Stimulated activated CD4-positive, alpha-beta T cell treated with anti-CD3 and anti-CD28 coated beads, Interleukin-15, amount 100 ng/mL, for 24 hours (primary cell): ENCODE data around the gene CTNND1.
A peak's percentile ranks its signal among the peaks of the same experiment; 100 is the strongest.
"Not testable (repeated sequence)": the region's sequence is repeated elsewhere in the genome, so short reads cannot be mapped to it uniquely, and the experiment has no call there.

Source experiments
- DNase-seq: peaks from one replicate; pipeline ENCODE4 v3.0.0-alpha.2; 2020

Gene CTNND1, protein sequence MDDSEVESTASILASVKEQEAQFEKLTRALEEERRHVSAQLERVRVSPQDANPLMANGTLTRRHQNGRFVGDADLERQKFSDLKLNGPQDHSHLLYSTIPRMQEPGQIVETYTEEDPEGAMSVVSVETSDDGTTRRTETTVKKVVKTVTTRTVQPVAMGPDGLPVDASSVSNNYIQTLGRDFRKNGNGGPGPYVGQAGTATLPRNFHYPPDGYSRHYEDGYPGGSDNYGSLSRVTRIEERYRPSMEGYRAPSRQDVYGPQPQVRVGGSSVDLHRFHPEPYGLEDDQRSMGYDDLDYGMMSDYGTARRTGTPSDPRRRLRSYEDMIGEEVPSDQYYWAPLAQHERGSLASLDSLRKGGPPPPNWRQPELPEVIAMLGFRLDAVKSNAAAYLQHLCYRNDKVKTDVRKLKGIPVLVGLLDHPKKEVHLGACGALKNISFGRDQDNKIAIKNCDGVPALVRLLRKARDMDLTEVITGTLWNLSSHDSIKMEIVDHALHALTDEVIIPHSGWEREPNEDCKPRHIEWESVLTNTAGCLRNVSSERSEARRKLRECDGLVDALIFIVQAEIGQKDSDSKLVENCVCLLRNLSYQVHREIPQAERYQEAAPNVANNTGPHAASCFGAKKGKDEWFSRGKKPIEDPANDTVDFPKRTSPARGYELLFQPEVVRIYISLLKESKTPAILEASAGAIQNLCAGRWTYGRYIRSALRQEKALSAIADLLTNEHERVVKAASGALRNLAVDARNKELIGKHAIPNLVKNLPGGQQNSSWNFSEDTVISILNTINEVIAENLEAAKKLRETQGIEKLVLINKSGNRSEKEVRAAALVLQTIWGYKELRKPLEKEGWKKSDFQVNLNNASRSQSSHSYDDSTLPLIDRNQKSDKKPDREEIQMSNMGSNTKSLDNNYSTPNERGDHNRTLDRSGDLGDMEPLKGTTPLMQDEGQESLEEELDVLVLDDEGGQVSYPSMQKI

DNA sequence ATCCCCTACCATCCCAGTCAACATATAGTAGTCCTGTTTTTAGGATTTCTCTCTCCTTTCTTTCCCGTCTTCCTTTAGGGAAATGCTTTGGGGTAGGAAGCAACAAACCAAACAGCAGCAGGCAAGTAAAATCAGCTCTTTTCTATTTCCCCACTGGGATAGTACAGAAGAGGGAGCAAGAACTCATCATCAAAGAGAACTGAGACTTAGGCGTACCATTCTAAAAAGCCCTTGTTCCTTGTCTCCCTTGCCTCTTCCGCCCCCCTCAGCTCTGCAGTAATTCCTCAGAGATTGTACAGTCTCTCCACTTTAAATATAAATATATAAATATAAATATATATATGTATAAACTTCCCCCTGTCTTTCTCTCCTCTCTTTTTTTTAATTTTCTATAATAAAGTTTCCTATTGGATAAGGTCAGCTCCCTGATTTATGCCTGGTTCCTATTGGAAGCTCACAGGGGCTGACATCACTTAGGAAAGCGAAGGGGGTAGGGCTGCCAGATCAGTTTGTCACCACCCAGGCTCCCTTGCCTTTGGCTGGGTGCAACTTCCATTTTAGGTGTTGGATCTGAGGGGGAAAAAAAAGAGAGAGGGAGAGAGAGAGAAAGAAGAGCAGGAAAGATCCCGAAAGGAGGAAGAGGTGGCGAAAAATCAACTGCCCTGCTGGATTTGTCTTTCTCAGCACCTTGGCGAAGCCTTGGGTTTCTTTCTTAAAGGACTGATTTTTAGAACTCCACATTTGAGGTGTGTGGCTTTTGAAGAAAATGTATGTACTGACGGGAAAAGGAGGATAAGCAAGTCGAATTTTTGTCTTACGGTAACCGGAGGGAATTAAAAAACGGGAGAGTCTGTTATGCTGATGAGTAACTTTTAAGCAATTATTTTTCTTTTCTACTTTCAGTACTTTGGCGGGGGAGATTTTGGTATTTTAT lies at the start of gene CTNND1:
Gene CTNND1, plus strand, starts transcription at position 502 of the 934 bp plus-strand sequence. CDS start 29,677 bp downstream, outside the sequence.
- no peak for DNase-seq

- DNase-seq: peak; percentile 93
Observed at GRCh38 chr11:57712256-57713150, 49.1 kb upstream of the CTNND1 start, which contains the start of gene TMX2. Gene TMX2 (plus strand): TSS chr11:57712593. CDS start chr11:57712619, 26 bp downstream.

- DNase-seq: no peak
Observed at GRCh38 chr11:57713835-57714234, 47.8 kb upstream of the CTNND1 start.

DNA sequence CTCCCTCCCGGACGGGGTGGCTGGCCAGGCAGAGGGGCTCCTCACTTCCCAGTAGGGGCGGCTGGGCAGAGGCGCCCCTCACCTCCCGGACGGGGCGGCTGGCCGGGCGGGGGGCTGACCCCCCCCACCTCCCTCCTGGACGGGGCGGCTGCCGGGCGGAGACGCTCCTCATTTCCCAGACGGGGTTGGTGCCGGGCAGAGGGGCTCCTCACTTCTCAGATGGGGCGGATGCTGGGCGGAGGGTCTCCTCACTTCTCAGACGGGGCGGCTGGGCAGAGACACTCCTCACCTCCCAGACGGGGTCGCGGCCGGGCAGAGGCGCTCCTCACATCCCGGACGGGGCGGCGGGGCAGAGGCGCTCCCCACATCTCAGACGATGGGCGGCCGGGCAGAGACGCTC lies 44.9 kb upstream of the CTNND1 start:
- DNase-seq: not testable (repeated sequence)

DNA sequence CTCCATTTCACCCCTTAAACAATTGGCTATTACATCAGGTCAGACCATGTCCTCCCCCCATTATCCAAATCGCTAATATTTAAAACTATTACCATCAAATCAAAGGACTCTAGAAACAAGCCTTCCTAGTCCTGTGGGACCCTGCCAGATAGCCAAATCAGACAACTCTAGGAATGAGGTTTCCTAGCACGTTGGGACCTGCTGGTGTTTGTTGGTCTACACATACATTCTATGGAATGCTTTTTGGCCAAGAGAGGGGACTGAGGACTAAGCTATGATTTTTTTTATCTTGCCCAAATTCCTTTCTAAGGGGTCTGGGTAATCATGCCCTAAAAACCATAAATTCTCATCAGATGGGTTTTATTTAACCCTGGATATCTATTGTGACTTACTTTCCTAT lies 34.4 kb upstream of the CTNND1 start:
- no peak for DNase-seq

DNA sequence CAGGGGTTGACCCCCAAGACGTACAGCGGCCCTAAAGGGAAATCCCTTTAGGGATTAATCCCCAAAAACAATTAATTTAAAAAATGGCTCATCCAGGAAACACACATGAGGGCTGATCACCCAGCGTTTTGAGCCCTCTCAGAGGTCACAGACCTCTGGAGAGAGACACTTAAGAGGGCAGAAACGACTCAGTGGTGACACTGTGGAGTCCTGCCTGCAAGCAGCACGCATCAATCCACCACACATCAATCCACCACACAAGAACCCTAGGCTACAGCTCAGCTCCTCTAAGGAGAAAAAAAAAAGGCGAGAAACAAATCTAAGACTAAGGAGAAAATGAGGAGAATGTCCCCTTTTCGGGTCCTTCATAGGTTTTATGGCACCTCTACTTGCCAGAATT lies 32.8 kb upstream of the CTNND1 start:
- no peak for DNase-seq

DNA sequence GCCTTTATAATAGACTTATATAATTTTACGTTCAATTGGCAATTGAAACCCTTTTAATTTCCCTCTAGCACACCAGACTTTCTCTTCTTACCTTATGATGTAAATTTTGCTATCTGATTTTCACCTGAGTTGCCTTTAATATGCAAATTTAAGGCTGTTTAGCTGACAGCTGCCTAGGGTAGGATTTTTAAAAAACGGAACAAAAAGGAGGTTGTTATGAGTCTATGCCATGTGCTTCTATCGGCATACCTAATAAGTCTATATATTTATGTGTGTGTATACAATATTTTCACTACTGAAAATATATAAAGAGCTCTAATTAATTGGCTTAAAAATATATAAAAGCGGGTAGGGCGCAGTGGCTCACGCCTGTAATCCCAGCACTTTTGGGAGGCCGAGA lies 32.1 kb upstream of the CTNND1 start:
- DNase-seq: no peak

GRCh38 chr11:57732661-57733060 lies 28.9 kb upstream of the CTNND1 start:
- DNase-seq: no peak

DNA sequence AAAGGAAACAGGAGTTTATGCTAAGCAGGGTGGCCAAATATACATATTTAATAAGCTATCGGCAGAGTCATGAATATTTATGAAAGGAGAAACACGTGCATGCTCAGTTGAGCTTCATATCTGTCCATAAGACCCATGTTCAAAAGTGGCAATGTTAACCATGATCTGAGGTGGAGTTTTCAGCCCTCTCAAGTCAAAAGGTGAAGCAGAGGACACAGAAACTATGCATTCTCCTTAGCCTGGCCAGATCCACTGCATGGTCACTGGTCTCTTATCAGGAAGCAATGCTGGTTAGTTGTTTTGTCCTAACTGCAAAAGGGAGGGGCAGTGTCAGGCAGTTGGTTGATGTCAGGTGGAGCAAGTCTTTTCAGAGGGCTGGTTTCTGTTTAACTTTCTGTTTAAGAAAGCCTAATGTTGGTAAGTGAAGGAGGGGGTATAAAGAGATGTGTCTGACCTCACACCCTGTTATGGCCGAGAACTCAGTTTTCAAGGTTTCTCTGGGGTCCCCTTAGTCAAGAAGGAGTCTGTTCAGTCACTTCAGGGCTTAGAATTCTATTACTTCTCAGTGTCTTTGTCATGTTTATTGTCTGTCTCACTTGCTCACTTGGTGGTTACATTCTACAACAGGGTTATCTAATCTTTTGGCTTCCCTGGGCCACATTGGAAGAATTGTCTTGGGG lies 25.8 kb upstream of the CTNND1 start:
- no peak for DNase-seq

DNA sequence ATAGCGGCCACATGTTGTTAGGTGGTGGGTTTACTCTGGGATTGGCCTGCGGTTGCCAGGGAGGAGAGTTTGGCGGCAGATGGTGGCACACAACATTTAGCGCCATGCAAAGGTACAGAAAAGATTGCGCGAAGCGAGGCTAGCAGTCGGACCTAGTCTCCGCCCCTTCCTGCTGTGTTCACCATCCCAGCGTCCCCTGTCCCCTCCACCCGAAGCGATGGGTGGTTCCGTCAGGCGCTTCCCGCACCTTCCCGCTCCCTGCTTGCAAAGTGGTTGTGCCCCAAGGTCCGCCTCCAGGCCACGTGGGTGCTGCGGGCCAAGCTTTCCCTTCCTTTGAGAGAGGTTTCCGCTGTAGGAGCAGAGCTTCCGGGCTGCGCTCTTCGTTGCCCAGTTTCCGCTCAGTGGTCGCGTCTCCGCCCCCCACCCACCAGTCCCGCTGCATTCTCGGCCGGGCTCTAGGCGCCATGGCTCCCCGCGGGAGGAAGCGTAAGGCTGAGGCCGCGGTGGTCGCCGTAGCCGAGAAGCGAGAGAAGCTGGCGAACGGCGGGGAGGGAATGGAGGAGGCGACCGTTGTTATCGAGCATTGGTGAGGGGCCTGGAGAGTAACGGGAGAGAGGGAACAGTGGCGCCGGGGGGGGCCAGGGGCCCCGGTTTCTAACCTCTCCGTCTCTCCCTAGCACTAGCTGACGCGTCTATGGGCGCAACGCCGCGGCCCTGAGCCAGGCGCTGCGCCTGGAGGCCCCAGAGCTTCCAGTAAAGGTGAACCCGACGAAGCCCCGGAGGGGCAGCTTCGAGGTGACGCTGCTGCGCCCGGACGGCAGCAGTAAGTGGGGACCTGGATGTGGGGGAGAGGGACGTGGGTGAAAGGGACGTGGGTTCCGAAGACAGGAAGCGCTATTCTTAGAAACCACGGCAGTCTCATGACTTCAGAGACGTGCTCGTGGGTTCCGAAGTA lies 20.2 kb upstream of the CTNND1 start, which contains the start of gene SELENOH:
Gene SELENOH, plus strand, starts transcription at position 360 of the 955 bp plus-strand sequence. Its CDS starts 105 bp downstream, at position 465.
- DNase-seq: peak; percentile 98

GRCh38 chr11:57742087-57742452 lies 19.5 kb upstream of the CTNND1 start:
- DNase-seq: peak; percentile 31

GRCh38 chr11:57744357-57744756 lies 17.2 kb upstream of the CTNND1 start:
- no peak for DNase-seq

- DNase-seq: no peak
Observed at GRCh38 chr11:57745206-57745605, 16.4 kb upstream of the CTNND1 start.

GRCh38 chr11:57746920-57747319 lies 14.7 kb upstream of the CTNND1 start:
- no peak for DNase-seq

- no peak for DNase-seq
Observed at GRCh38 chr11:57751176-57751575, 10.4 kb upstream of the CTNND1 start.

GRCh38 chr11:57751676-57752253 lies 9.8 kb upstream of the CTNND1 start, which contains the start of gene BTBD18:
Gene BTBD18 (minus strand): TSS chr11:57751819. CDS start chr11:57751188, 631 bp downstream.
- DNase-seq: no peak

GRCh38 chr11:57752954-57753353 lies 8.6 kb upstream of the CTNND1 start:
- no peak for DNase-seq

DNA sequence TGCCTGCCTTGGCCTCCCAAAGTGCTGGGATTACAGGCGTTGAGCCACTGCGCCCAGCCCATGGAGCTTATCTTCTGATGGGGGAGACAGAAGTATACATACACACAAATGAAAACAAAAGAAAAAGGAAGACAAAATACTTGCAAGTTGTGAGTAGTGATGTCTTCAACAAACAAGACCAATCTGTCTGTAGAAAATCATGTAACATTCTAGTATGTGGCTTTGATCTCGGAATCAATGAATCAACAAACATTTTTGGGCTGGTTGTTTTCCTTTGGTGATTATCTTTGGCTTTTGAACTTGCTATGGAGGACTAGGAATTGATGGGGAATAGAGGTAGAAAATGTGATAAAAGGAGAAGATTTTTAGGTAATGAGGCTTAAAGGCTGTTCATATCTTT lies 3.4 kb upstream of the CTNND1 start:
- no peak for DNase-seq
